ENCODE data around the gene TACR2.

The TACR2 gene

GRCh38 chr10:69382382-69383117, 34.2 kb downstream of the TACR2 start:
- peaks cover 15% of the 10 kb centered on the region for H3K36me3 Mint-ChIP-seq
- no peaks in the 10 kb centered on the region for H3K4me1 Mint-ChIP-seq
- no peak overlapping the region for H3K4me3 Mint-ChIP-seq
- H3K9me3 Mint-ChIP-seq: no peaks in the 10 kb centered on the region
- no peaks in the 10 kb centered on the region for H3K27me3 Mint-ChIP-seq
- H3K27ac Mint-ChIP-seq: no peak overlapping the region

GRCh38 chr10:69379800-69380199, 36.9 kb downstream of the TACR2 start:
- peaks cover 10% of the 10 kb centered on the region for H3K36me3 Mint-ChIP-seq
- H3K4me3 Mint-ChIP-seq: no peak overlapping the region
- no peaks in the 10 kb centered on the region for H3K4me1 Mint-ChIP-seq
- no peaks in the 10 kb centered on the region for H3K27me3 Mint-ChIP-seq
- no peaks in the 10 kb centered on the region for H3K9me3 Mint-ChIP-seq
- H3K27ac Mint-ChIP-seq: peak overlapping the region; percentile 35

GRCh38 chr10:69377933-69378332, 38.8 kb downstream of the TACR2 start:
- Mint-ChIP-seq H3K4me3 (no peak overlapping the region), H3K27ac (peak overlapping the region; percentile 53), H3K27me3 (no peaks in the 10 kb centered on the region), H3K9me3 (no peaks in the 10 kb centered on the region), H3K4me1 (peaks cover 10% of the 10 kb centered on the region), H3K36me3 (peaks cover 8% of the 10 kb centered on the region)

GRCh38 chr10:69377191-69377590, 39.5 kb downstream of the TACR2 start:
- no peak overlapping the region for H3K4me3 Mint-ChIP-seq
- H3K9me3 Mint-ChIP-seq: no peaks in the 10 kb centered on the region
- H3K4me1 Mint-ChIP-seq: peaks cover 10% of the 10 kb centered on the region
- no peak overlapping the region for H3K27ac Mint-ChIP-seq
- H3K36me3 Mint-ChIP-seq: peaks cover 8% of the 10 kb centered on the region
- H3K27me3 Mint-ChIP-seq: no peaks in the 10 kb centered on the region

- no peak overlapping the region for H3K27ac Mint-ChIP-seq
- peaks cover 14% of the 10 kb centered on the region for H3K4me1 Mint-ChIP-seq
- no peaks in the 10 kb centered on the region for H3K9me3 Mint-ChIP-seq
- H3K27me3 Mint-ChIP-seq: no peaks in the 10 kb centered on the region
- H3K36me3 Mint-ChIP-seq: peaks cover 12% of the 10 kb centered on the region
- no peak overlapping the region for H3K4me3 Mint-ChIP-seq
These were observed 40.1 kb downstream of the TACR2 start for GRCh38 chr10:69376662-69377061.

- Mint-ChIP-seq H3K4me3 (no peak overlapping the region), H3K9me3 (no peaks in the 10 kb centered on the region), H3K27me3 (no peaks in the 10 kb centered on the region), H3K4me1 (peaks cover 17% of the 10 kb centered on the region), H3K27ac (no peak overlapping the region), H3K36me3 (peaks cover 21% of the 10 kb centered on the region)
These were observed 41.2 kb downstream of the TACR2 start for GRCh38 chr10:69375307-69376151.

GRCh38 chr10:69374931-69375306, 41.8 kb downstream of the TACR2 start:
- no peak overlapping the region for H3K4me3 Mint-ChIP-seq
- no peaks in the 10 kb centered on the region for H3K9me3 Mint-ChIP-seq
- peaks cover 17% of the 10 kb centered on the region for H3K4me1 Mint-ChIP-seq
- H3K36me3 Mint-ChIP-seq: peaks cover 20% of the 10 kb centered on the region
- H3K27me3 Mint-ChIP-seq: no peaks in the 10 kb centered on the region
- no peak overlapping the region for H3K27ac Mint-ChIP-seq

- H3K27ac Mint-ChIP-seq: no peak overlapping the region
- H3K36me3 Mint-ChIP-seq: peaks cover 21% of the 10 kb centered on the region
These were observed 42.5 kb downstream of the TACR2 start for GRCh38 chr10:69374242-69374641.

GRCh38 chr10:69372126-69372980, 44.4 kb downstream of the TACR2 start:
- Mint-ChIP-seq H3K4me1 (peaks cover 17% of the 10 kb centered on the region), H3K27ac (no peak overlapping the region), H3K4me3 (no peak overlapping the region)

More at GRCh38 chr10:69374242-69374641, 42.5 kb downstream of the TACR2 start:
- Mint-ChIP-seq H3K27me3 (no peaks in the 10 kb centered on the region), H3K9me3 (no peaks in the 10 kb centered on the region), H3K4me3 (no peak overlapping the region), H3K4me1 (peaks cover 17% of the 10 kb centered on the region)

GRCh38 chr10:69367469-69367868, 49.2 kb downstream of the TACR2 start:
- Mint-ChIP-seq H3K36me3 (peaks cover 19% of the 10 kb centered on the region), H3K4me3 (no peak overlapping the region), H3K4me1 (peaks cover 30% of the 10 kb centered on the region), H3K9me3 (no peaks in the 10 kb centered on the region), H3K27ac (no peak overlapping the region), H3K27me3 (no peaks in the 10 kb centered on the region)

More at GRCh38 chr10:69372126-69372980, 44.4 kb downstream of the TACR2 start:
- Mint-ChIP-seq H3K9me3 (no peaks in the 10 kb centered on the region), H3K36me3 (peaks cover 19% of the 10 kb centered on the region), H3K27me3 (no peaks in the 10 kb centered on the region)

- H3K4me3 Mint-ChIP-seq: no peak overlapping the region
- no peak overlapping the region for H3K27ac Mint-ChIP-seq
- no peaks in the 10 kb centered on the region for H3K27me3 Mint-ChIP-seq
- no peaks in the 10 kb centered on the region for H3K9me3 Mint-ChIP-seq
- H3K4me1 Mint-ChIP-seq: peaks cover 34% of the 10 kb centered on the region
- H3K36me3 Mint-ChIP-seq: peaks cover 16% of the 10 kb centered on the region
These were observed 50.0 kb downstream of the TACR2 start for GRCh38 chr10:69366738-69367137.

- no peaks in the 10 kb centered on the region for H3K27me3 Mint-ChIP-seq
- H3K27ac Mint-ChIP-seq: peak overlapping the region; percentile 51
- peaks cover 51% of the 10 kb centered on the region for H3K4me1 Mint-ChIP-seq
- H3K36me3 Mint-ChIP-seq: peaks cover 5% of the 10 kb centered on the region
- no peaks in the 10 kb centered on the region for H3K9me3 Mint-ChIP-seq
- no peak overlapping the region for H3K4me3 Mint-ChIP-seq
These were observed 52.3 kb downstream of the TACR2 start for GRCh38 chr10:69364232-69364940.

- Mint-ChIP-seq H3K4me1 (peaks cover 58% of the 10 kb centered on the region), H3K4me3 (no peak overlapping the region), H3K9me3 (no peaks in the 10 kb centered on the region), H3K36me3 (peaks cover 2% of the 10 kb centered on the region), H3K27ac (peak overlapping the region; percentile 1), H3K27me3 (no peaks in the 10 kb centered on the region)
These were observed 53.1 kb downstream of the TACR2 start for GRCh38 chr10:69363666-69364065.

- Mint-ChIP-seq H3K4me3 (no peak overlapping the region), H3K27ac (peak overlapping the region; percentile 81), H3K9me3 (no peaks in the 10 kb centered on the region), H3K4me1 (peaks cover 65% of the 10 kb centered on the region), H3K36me3 (peaks cover 2% of the 10 kb centered on the region), H3K27me3 (no peaks in the 10 kb centered on the region)
These were observed 54.2 kb downstream of the TACR2 start for GRCh38 chr10:69362471-69362954.

GRCh38 chr10:69361303-69361614, 55.5 kb downstream of the TACR2 start:
- Mint-ChIP-seq H3K27me3 (no peaks in the 10 kb centered on the region), H3K27ac (no peak overlapping the region), H3K4me3 (no peak overlapping the region), H3K4me1 (peaks cover 65% of the 10 kb centered on the region), H3K36me3 (peaks cover 2% of the 10 kb centered on the region), H3K9me3 (no peaks in the 10 kb centered on the region)
